K562 (cell line): ENCODE data around the gene SSBP2. TPM values are rescaled to one million over a fixed set of nuclear protein-coding genes. Genes with fewer than 3 reads are reported as not detected.

Experiments
- ATAC-seq: fragments of 200-7000 bp; cut with Tn5 transposase; 3 replicates; pipeline ENCODE4 v1.9.1; 2020; ENCODE audit warnings: moderate library complexity
- BruUV-seq: library from RNA; stranded (reverse); fragments of 400-500 nt; replicated peaks from 2 replicates; lab custom pipeline; 2021; lab: Mats Ljungman, UMichigan
- CTCF ChIA-PET: fragments of 300-600 bp; formaldehyde crosslinking; extraction: SDS; loops from one replicate; lab custom pipeline; 2021; ENCODE audit warnings: low intra/inter-chr PET ratio; lab: Yijun Ruan, JAX
- POLR2A ChIA-PET: fragments of 300-600, 350-650 bp; sonication (Branson Sonifier 250); formaldehyde crosslinking; extraction: SDS; loops from one replicate; lab custom pipeline; 2021; ENCODE audit warnings: antibody characterized with exemption, inconsistent platforms; lab: Yijun Ruan, JAX
- DNase-seq, 4 experiments: peaks; one replicate each; pipeline versions ENCODE4 v3.0.0 to v3.0.0-alpha.2; 2011 to 2018; ENCODE audit warnings: low spot score in 3 of 4, mixed read lengths in 3 of 4; ENCODE audit errors: extremely low read depth in 1 of 4
- FAIRE-seq: peaks from 2 replicates; lab custom pipeline; 2011; peaks lifted over from hg19 to GRCh38; lab: Jason Lieb, UNC
- H2AFZ ChIP-seq: 2 replicates; pipeline ENCODE4 v1.6.0; 2011; ENCODE audit warnings: low read depth, low read length, control low read depth, inconsistent platforms
- H3K27ac ChIP-seq: fragments of 200-600 bp; 3 replicates; pipeline ENCODE4 v1.8.0; 2011; ENCODE audit warnings: low read depth, mild to moderate bottlenecking, control low read depth, inconsistent platforms, low read length, moderate library complexity, mixed read lengths; ENCODE audit errors: extremely low read depth
- H3K27me3 ChIP-seq, 2 experiments: fragments of 300-600 bp in 1 of 2; 2 replicates in 1 of 2; 3 replicates in 1 of 2; pipeline versions ENCODE4 v1.6.0 to v1.8.0; 2011; ENCODE audit warnings: inconsistent platforms in 2 of 2, low read length in 2 of 2, mild to moderate bottlenecking in 1 of 2, mixed read lengths in 1 of 2, moderate library complexity in 1 of 2; ENCODE audit not compliant: control insufficient read depth in 2 of 2, insufficient read depth in 2 of 2
- H3K36me3 ChIP-seq: fragments of 300-600 bp; 3 replicates; pipeline ENCODE4 v1.8.0; 2011; ENCODE audit warnings: mild to moderate bottlenecking, low read length, inconsistent platforms; ENCODE audit not compliant: control insufficient read depth, insufficient read depth
- H3K4me1 ChIP-seq, 2 experiments: fragments of 200-600 bp in 1 of 2; replicated peaks in 1 of 2; 2 replicates in 1 of 2; 3 replicates in 1 of 2; pipeline versions ENCODE4 v1.5.1 to v1.8.0; 2011; ENCODE audit warnings: inconsistent platforms in 2 of 2, low read length in 2 of 2, mild to moderate bottlenecking in 1 of 2, mixed read lengths in 1 of 2, moderate library complexity in 1 of 2; ENCODE audit not compliant: control insufficient read depth in 2 of 2, insufficient read depth in 2 of 2
- H3K4me2 ChIP-seq: 2 replicates; pipeline ENCODE4 v1.6.1; 2011; ENCODE audit warnings: low read length, control low read depth, inconsistent platforms, mixed read lengths; ENCODE audit not compliant: insufficient read depth
- H3K4me3 ChIP-seq: fragments of 200-600 bp; sonication (generic), shearing (Covaris generic); 2 replicates; pipeline ENCODE4 v1.5.1; 2016; ENCODE audit warnings: control low read depth, inconsistent platforms
- H3K79me2 ChIP-seq: fragments of 200-600 bp; 3 replicates; pipeline ENCODE4 v1.8.0; 2011; ENCODE audit warnings: low read length, inconsistent platforms; ENCODE audit not compliant: control insufficient read depth, insufficient read depth
- H3K9ac ChIP-seq, 2 experiments: 2 replicates each; pipeline versions ENCODE4 v1.6.0 to v1.6.1; 2011; ENCODE audit warnings: low read depth in 2 of 2, low read length in 2 of 2, control low read depth in 1 of 2, inconsistent platforms in 1 of 2, mild to moderate bottlenecking in 1 of 2, mixed read lengths in 1 of 2; ENCODE audit not compliant: insufficient read depth in 1 of 2
- H3K9me1 ChIP-seq: one replicate; pipeline ENCODE4 v1.6.0; 2011; ENCODE audit warnings: inconsistent platforms, mild to moderate bottlenecking, low read length, moderate library complexity; ENCODE audit not compliant: control insufficient read depth, insufficient read depth
- H3K9me3 ChIP-seq: replicated peaks from 2 replicates; pipeline ENCODE4 v1.5.1; 2011; ENCODE audit warnings: low read depth, low read length, inconsistent platforms; ENCODE audit not compliant: control insufficient read depth, insufficient read depth
- H4K20me1 ChIP-seq: replicated peaks from 2 replicates; pipeline ENCODE4 v1.6.1; 2011; ENCODE audit warnings: low read length, inconsistent platforms, mixed read lengths; ENCODE audit not compliant: control insufficient read depth, insufficient read depth
- CBFA2T3 ChIP-seq: fragments of 450-650 bp; IDR thresholded peaks from 2 replicates; pipeline ENCODE4 v1.6.1; 2017
- CREBBP ChIP-seq: IDR thresholded peaks from one replicate; pipeline ENCODE4 v1.6.1; 2012; ENCODE audit warnings: low read depth, mild to moderate bottlenecking, control low read depth, inconsistent platforms, low read length
- ELF1 ChIP-seq: fragments of 200-800 bp; sonication (Bioruptor generic); IDR thresholded peaks from 2 replicates; pipeline ENCODE4 v1.6.1; 2016; ENCODE audit warnings: missing genetic modification characterization, missing compliant biosample characterization
- EP400 ChIP-seq: fragments of 450-650 bp; IDR thresholded peaks from 2 replicates; pipeline ENCODE4 v1.6.1; 2017; ENCODE audit warnings: antibody characterized with exemption, mild to moderate bottlenecking, moderate library complexity
- ESRRB ChIP-seq: fragments of 250-450 bp; sonication (Bioruptor Pico); IDR thresholded peaks from 2 replicates; pipeline ENCODE4 v1.5.0; 2020; ENCODE audit warnings: mild to moderate bottlenecking, moderate library complexity, borderline replicate concordance
- HNRNPL ChIP-seq: fragments of 200-400 bp; formaldehyde crosslinking; IDR thresholded peaks from 2 replicates; pipeline ENCODE4 v1.6.1; 2017; ENCODE audit warnings: low read depth, mild to moderate bottlenecking, low read length
- IRF2 ChIP-seq: sonication (generic); formaldehyde crosslinking; IDR thresholded peaks from 2 replicates; pipeline ENCODE4 v1.8.1; 2022; ENCODE audit warnings: mild to moderate bottlenecking, missing genetic modification reagents
- KDM5B ChIP-seq: fragments of 200-600 bp; sonication (generic); IDR thresholded peaks from 2 replicates; pipeline ENCODE4 v1.6.1; 2012; ENCODE audit warnings: low read depth, mild to moderate bottlenecking, moderate library complexity, low read length, control low read depth, inconsistent platforms; ENCODE audit not compliant: insufficient replicate concordance
- MAZ ChIP-seq, 2 experiments: fragments of 450-650 bp in 1 of 2; sonication (generic) in 1 of 2; formaldehyde crosslinking; IDR thresholded peaks in 1 of 2; conservative IDR thresholded peaks in 1 of 2; 2 replicates each; pipeline versions ENCODE4 v1.4.0 to v1.5.0; 2020; ENCODE audit warnings: mild to moderate bottlenecking in 1 of 2, missing genetic modification reagents in 1 of 2
- NFXL1 ChIP-seq: fragments of 450-650 bp; formaldehyde crosslinking; IDR thresholded peaks from 2 replicates; pipeline ENCODE4 v1.4.0; 2021; ENCODE audit warnings: mild to moderate bottlenecking
- POLR3G ChIP-seq: IDR thresholded peaks from 2 replicates; pipeline ENCODE4 v1.6.1; 2011; ENCODE audit not compliant: insufficient read length, insufficient replicate concordance; ENCODE audit errors: extremely low read depth
- SP1 ChIP-seq: sonication (generic); formaldehyde crosslinking; IDR thresholded peaks from 2 replicates; pipeline ENCODE4 v1.8.1; 2022; ENCODE audit warnings: mild to moderate bottlenecking, missing genetic modification reagents
- U2AF2 ChIP-seq: fragments of 200-400 bp; formaldehyde crosslinking; optimal IDR thresholded peaks from 2 replicates; pipeline ENCODE3; 2017; ENCODE audit warnings: low read depth, mild to moderate bottlenecking, low read length
- YBX1 ChIP-seq: fragments of 450-650 bp; IDR thresholded peaks from 2 replicates; pipeline ENCODE4 v1.7.1; 2016; ENCODE audit warnings: mild to moderate bottlenecking
- ZC3H11A ChIP-seq: IDR thresholded peaks from 2 replicates; pipeline ENCODE4 v1.6.1; 2012; ENCODE audit warnings: low read depth, low read length, improper control_type of control experiment
- ZKSCAN3 ChIP-seq: fragments of 250-450 bp; sonication (Bioruptor Pico); IDR thresholded peaks from 2 replicates; pipeline ENCODE4 v1.4.0; 2020
- whole genome bisulfite sequencing: fragments of 100-300 bp; shearing (Covaris generic); methylation state at CpG from one replicate; pipeline ENCODE4 v1.1.6; 2016; ENCODE audit warnings: low coverage, mixed read lengths; ENCODE audit not compliant: insufficient coverage; ENCODE audit errors: missing lambda C conversion rate; 5-methylcytosine and 5-hydroxymethylcytosine counted together
- in situ Hi-C: fragments of 300-500 bp; cut with MboI; formaldehyde crosslinking; loops from 4 replicates; pipeline ENCODE4 v1.15.0; 2018; ENCODE audit warnings: inconsistent platforms, mixed read lengths
- intact Hi-C: fragments of 100-400 bp; cut with micrococcal nuclease; formaldehyde crosslinking; loops from 2 replicates; pipeline ENCODE4 v1.14.2; 2022
- polyA plus RNA-seq, 8 experiments: library from polyadenylated mRNA; depleted of rRNA in 4 of 8; stranded (reverse) in 5 of 8; unstranded in 3 of 8; fragments of >200 nt; fragmentation: Nextera tagmentation in 2 of 8; fragmentation: Illumina TruSeq in 1 of 8; extraction: Ambion mirVana in 2 of 8; extraction: Trizol in 1 of 8; gene quantifications; 2 replicates each; pipeline versions ENCODE4 v1.2.1 to v1.2.3, GENCODE V29; 2011 to 2014; ENCODE audit warnings: inconsistent platforms in 1 of 8, missing spikeins in 1 of 8
- total RNA-seq, 7 experiments: library from RNA; depleted of rRNA in 6 of 7; stranded (reverse); fragments of >200 nt in 6 of 7; fragmentation: Illumina TruSeq in 2 of 7; extraction: Trizol in 2 of 7; gene quantifications; 2 replicates each; pipeline versions ENCODE4 v1.2.1 to v1.2.3, GENCODE V29; 2011 to 2021; ENCODE audit warnings: low replicate concordance in 1 of 7

Gene SSBP2
- total and polyA plus RNA-seq, 9 of the 15 experiments (the other 6 are each of a cell fraction or from before 2014, with no cell fraction given): 22.3 to 133 (median 42.1) TPM

- no peak for TF ChIP-seq SP1 (CRISPR knock-in tag)
- no peak for TF ChIP-seq CREBBP
- no peak for TF ChIP-seq YBX1
These were observed 355.6 kb downstream of the SSBP2 start (continued) for GRCh38 chr5:81395262-81395661.

DNA sequence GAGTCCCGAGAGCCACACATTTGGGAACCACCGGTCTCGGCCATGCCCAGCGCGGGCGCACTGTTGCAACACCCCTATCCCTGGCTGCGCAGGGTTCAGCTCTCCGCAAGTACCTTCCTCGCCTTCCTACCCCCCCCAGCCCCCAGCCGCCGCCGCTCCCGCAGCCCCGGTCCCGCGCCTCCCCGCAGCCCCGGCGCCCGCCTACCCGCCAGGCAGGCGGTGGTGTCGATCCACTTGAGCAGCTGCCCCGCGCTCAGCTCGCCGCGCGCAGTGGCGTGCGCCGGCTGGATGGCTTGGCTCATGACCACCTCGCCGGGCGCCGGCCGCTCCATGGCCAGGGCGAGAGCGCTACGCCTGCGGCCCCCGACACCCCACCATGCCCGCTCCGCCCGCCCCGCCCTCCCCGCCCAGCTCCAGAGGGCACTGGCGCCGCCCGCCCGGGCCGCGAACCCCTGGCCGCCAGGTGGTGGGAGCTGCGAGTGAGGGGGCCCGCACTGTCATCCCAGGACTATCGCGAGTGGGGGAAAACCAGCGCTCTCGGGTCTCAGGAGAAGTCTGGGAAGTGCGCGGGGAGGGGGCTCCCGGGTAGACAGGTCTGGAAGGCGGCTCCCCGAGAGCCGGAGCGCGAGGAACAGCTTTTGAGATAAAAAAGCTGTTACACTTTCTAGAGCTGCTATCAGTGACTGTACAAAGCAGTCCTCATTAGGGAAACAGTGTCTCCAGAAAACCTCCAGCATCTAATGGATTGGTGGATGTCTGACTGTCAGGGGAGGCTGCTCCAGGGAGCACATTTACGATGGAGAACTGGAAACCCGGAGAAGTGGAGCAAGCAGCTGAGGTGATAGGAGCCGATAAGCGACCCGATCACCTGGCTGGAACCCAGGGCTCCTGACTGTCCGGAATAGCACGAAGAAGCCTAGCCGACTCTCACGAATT is 356.8 kb downstream of the SSBP2 start, which contains the start of gene ACOT12:
Gene ACOT12 (minus strand): TSS at position 352 of the 936 bp plus-strand sequence. CDS start 20 bp downstream, at position 332.
- ChIA-PET POLR2A (interaction anchor here (0.6 kb wide), 1 partner anchor 344 kb away, joined by 3 read pairs; no protein-coding TSS in a partner anchor), CTCF (no interaction called here)
- Histone ChIP-seq H3K36me3 (no peaks in the 10 kb centered on the region), H3K4me3 (no peak within 1 kb of the TSS), H3K79me2 (no peaks in the 10 kb centered on the region), H3K4me1 (no peaks in the 10 kb centered on the region), H2AFZ (no peak within 1 kb of the TSS), H4K20me1 (no peaks in the 10 kb centered on the region), H3K27ac (no peak within 1 kb of the TSS), H3K27me3 (peaks cover 0 to 3% of the 10 kb centered on the region in 2 experiments; a peak in 2 of 5 replicates), H3K9me3 (no peaks in the 10 kb centered on the region), H3K4me2 (no peak within 1 kb of the TSS), H3K9ac (no peak within 1 kb of the TSS), H3K9me1 (no peaks in the 10 kb centered on the region)
- DNase-seq: no peak
- no TSS peak for BruUV-seq
- TF ChIP-seq ESRRB (CRISPR knock-in tag) (no peak), ZC3H11A (no peak), IRF2 (CRISPR knock-in tag) (no peak), U2AF2 (no peak), KDM5B (no peak), ELF1 (no peak), HNRNPL (no peak), ZKSCAN3 (CRISPR knock-in tag) (no peak), EP400 (no peak), CBFA2T3 (no peak), POLR3G (no peak), MAZ (CRISPR knock-in tag; conservative IDR thresholded peaks at IDR 0.05 in 1 of 2, IDR thresholded peaks at IDR 0.05 in 1 of 2) (no peak), NFXL1 (no peak)
- WGBS: 40% methylated on average over 35 of the region's 77 CpGs
- ATAC-seq: no peak
- FAIRE-seq: no peak
- intact Hi-C loops (no loop called here), in situ Hi-C loops (no loop called here)
